HL-60 (cell line): ENCODE data around the gene CTSH.

Experiments used
- CTCF ChIP-seq: IDR thresholded peaks from one replicate; pipeline ENCODE4 v1.5.1; 2011; ENCODE audit warnings: low read length, control low read depth, inconsistent platforms; ENCODE audit not compliant: insufficient read depth
- GABPA ChIP-seq: IDR thresholded peaks from 2 replicates; pipeline ENCODE4 v1.6.1; 2012; ENCODE audit warnings: low read depth
- REST ChIP-seq: IDR thresholded peaks from 2 replicates; pipeline ENCODE4 v1.6.1; 2012; ENCODE audit warnings: low read depth; ENCODE audit not compliant: insufficient replicate concordance

GRCh38 chr15:78938658-78939488 lies 6.0 kb downstream of the CTSH start:
- TF ChIP-seq CTCF = no peak
- TF ChIP-seq REST = no peak
- no peak for TF ChIP-seq GABPA
